Ishikawa (cell line): ENCODE data around the gene MGLL.

Source experiments
- CREB1 ChIP-seq: IDR thresholded peaks from 2 replicates; pipeline ENCODE4 v1.6.1; 2012; ENCODE audit warnings: low read depth
- EP300 ChIP-seq: IDR thresholded peaks from 2 replicates; pipeline ENCODE4 v1.6.1; 2012; ENCODE audit warnings: borderline replicate concordance
- MAX ChIP-seq: IDR thresholded peaks from 2 replicates; pipeline ENCODE4 v1.6.1; 2012
- RAD21 ChIP-seq: IDR thresholded peaks from 2 replicates; pipeline ENCODE4 v1.6.1; 2012; ENCODE audit warnings: low read depth
- TCF12 ChIP-seq: IDR thresholded peaks from 2 replicates; pipeline ENCODE4 v1.6.1; 2012; ENCODE audit warnings: low read depth
- TEAD4 ChIP-seq: IDR thresholded peaks from 2 replicates; pipeline ENCODE4 v1.6.1; 2012
- YY1 ChIP-seq: IDR thresholded peaks from 2 replicates; pipeline ENCODE4 v1.6.1; 2012; ENCODE audit warnings: low read depth
- ZBTB7A ChIP-seq: IDR thresholded peaks from 2 replicates; pipeline ENCODE4 v1.6.1; 2012; ENCODE audit warnings: low read depth
- TF ChIP-seq, protein P1 (sequence below): IDR thresholded peaks from 2 replicates; pipeline ENCODE4 v1.6.1; 2012
- TF ChIP-seq, protein P2 (sequence below): IDR thresholded peaks from 2 replicates; pipeline ENCODE4 v1.6.1; 2012; ENCODE audit warnings: low read depth, mild to moderate bottlenecking

DNA sequence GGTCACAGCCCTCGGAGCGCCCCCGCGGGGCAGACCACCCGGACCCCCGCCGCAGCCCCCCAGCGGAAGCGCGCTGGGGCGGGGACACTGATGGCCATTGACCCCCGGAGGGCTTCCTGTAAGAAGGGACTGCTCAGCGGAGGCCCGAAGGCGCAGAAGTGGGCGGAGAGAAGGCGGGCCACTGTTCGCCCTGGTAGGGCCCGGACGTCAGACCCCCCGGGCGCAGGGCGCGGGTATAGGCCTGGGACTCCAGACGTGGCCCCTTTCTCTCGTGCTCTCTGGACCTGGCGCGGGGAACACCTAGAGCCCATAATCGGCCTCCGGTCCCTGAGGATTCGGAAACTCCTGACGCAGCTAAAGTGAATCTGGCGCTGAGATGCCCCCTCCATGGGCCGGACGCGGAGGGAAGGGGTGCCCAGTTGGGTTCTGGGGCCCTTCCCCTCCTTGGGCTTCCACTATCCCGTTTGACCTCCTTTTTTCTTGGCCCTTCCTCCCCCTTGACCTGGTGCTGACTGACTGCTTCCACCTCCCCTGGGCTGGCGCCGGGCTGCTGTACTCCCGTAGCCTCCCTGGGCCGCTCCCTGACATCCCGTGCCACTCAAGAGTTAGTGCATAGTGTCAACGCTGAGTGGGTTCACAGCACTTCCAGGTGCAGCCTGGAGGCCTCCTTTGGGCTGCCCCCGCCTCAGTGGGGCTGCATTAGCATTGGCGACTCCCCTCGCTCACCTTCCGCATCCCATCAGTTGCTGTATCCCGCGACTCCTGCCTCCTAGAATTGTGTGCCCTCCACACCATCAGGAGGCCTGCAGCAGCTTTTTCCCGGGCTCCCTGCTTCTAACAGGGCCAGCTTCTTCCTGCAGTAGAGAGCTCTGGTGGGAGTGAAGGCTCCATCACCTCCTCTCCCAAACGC is 148.9 kb downstream of the MGLL start:
- TF ChIP-seq MAX (peak; percentile 19; the same call in 1 of the 2 replicates), YY1 (no peak), EP300 (no peak), CREB1 (no peak), TCF12 (no peak; the same call in 1 of the 2 replicates), ZBTB7A (0 out of 2 replicates have a peak, but pooled peaks have one; percentile 44), RAD21 (no peak), TEAD4 (no peak)
- TF ChIP-seq, protein P1, sequence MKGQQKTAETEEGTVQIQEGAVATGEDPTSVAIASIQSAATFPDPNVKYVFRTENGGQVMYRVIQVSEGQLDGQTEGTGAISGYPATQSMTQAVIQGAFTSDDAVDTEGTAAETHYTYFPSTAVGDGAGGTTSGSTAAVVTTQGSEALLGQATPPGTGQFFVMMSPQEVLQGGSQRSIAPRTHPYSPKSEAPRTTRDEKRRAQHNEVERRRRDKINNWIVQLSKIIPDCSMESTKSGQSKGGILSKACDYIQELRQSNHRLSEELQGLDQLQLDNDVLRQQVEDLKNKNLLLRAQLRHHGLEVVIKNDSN, result no peak
- TF ChIP-seq, protein P2, sequence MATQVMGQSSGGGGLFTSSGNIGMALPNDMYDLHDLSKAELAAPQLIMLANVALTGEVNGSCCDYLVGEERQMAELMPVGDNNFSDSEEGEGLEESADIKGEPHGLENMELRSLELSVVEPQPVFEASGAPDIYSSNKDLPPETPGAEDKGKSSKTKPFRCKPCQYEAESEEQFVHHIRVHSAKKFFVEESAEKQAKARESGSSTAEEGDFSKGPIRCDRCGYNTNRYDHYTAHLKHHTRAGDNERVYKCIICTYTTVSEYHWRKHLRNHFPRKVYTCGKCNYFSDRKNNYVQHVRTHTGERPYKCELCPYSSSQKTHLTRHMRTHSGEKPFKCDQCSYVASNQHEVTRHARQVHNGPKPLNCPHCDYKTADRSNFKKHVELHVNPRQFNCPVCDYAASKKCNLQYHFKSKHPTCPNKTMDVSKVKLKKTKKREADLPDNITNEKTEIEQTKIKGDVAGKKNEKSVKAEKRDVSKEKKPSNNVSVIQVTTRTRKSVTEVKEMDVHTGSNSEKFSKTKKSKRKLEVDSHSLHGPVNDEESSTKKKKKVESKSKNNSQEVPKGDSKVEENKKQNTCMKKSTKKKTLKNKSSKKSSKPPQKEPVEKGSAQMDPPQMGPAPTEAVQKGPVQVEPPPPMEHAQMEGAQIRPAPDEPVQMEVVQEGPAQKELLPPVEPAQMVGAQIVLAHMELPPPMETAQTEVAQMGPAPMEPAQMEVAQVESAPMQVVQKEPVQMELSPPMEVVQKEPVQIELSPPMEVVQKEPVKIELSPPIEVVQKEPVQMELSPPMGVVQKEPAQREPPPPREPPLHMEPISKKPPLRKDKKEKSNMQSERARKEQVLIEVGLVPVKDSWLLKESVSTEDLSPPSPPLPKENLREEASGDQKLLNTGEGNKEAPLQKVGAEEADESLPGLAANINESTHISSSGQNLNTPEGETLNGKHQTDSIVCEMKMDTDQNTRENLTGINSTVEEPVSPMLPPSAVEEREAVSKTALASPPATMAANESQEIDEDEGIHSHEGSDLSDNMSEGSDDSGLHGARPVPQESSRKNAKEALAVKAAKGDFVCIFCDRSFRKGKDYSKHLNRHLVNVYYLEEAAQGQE, result no peak
